GM03348 (cell line): ENCODE data around the gene SCYGR8.
A peak's percentile ranks its signal among the peaks of the same experiment; 100 is the strongest.

Experiments used
- DNase-seq: peaks from one replicate; pipeline ENCODE4 v3.0.0; 2012; ENCODE audit warnings: low spot score

SCYGR8 gene

GRCh38 chr2:227761740-227762476 is 16.2 kb downstream of the SCYGR8 start:
- DNase-seq: no peak

GRCh38 chr2:227765788-227766372 is 20.2 kb downstream of the SCYGR8 start:
- no peak for DNase-seq

- peak; percentile 91 for DNase-seq
Observed at GRCh38 chr2:227766373-227766883, 20.7 kb downstream of the SCYGR8 start.

GRCh38 chr2:227767830-227768229 is 22.1 kb downstream of the SCYGR8 start:
- no peak for DNase-seq

GRCh38 chr2:227772197-227772661 is 26.5 kb downstream of the SCYGR8 start:
- DNase-seq: no peak

- no peak for DNase-seq
Observed at GRCh38 chr2:227772932-227773331, 27.2 kb downstream of the SCYGR8 start.

- no peak for DNase-seq
Observed at GRCh38 chr2:227774011-227774624, 28.4 kb downstream of the SCYGR8 start.

GRCh38 chr2:227774895-227775842 is 29.5 kb downstream of the SCYGR8 start:
- no peak for DNase-seq

GRCh38 chr2:227780981-227781615 is 35.4 kb downstream of the SCYGR8 start:
- DNase-seq: no peak

- DNase-seq: no peak
Observed at GRCh38 chr2:227781841-227782240, 36.1 kb downstream of the SCYGR8 start.

GRCh38 chr2:227782804-227783203 is 37.1 kb downstream of the SCYGR8 start:
- DNase-seq: no peak

GRCh38 chr2:227783404-227784138 is 37.9 kb downstream of the SCYGR8 start:
- DNase-seq: no peak

- no peak for DNase-seq
Observed at GRCh38 chr2:227785293-227785692, 39.6 kb downstream of the SCYGR8 start.

GRCh38 chr2:227788561-227789018 is 42.9 kb downstream of the SCYGR8 start:
- no peak for DNase-seq

GRCh38 chr2:227789803-227790202 is 44.1 kb downstream of the SCYGR8 start:
- no peak for DNase-seq

GRCh38 chr2:227793148-227793712 is 47.5 kb downstream of the SCYGR8 start:
- DNase-seq: no peak
